Suppressor macrophage (primary cell): ENCODE data around the gene SPG21.
"Not testable (repeated sequence)": the region's sequence is repeated elsewhere in the genome, so short reads cannot be mapped to it uniquely, and the experiment has no call there.

Source experiments
- DNase-seq, 4 experiments: peaks; one replicate each; pipeline ENCODE4 v3.0.0-alpha.2; 2020 to 2022
- total RNA-seq, 17 experiments: gene quantifications; one replicate each; lab custom pipeline; 2026; ENCODE audit warnings: mixed read lengths in 6 of 17, inconsistent platforms in 3 of 17; lab: John Stamatoyannopoulos, UW

Gene SPG21
- 67.6 to 208 (median 152) reads per million in 17 experiments for total RNA-seq

GRCh38 chr15:64989416-64990167 is at the start of gene SPG21:
Gene SPG21, minus strand, starts transcription at chr15:64989914. Its CDS starts 6,345 bp downstream, at chr15:64983569.
- DNase-seq: peak; percentile 97 to 99 (median 98)

GRCh38 chr15:65038836-65039235 is 49.1 kb upstream of the SPG21 start:
- no peak for DNase-seq

- no peak for DNase-seq
Observed at GRCh38 chr15:65038428-65038827, 48.7 kb upstream of the SPG21 start.

- DNase-seq: no peak
Observed at GRCh38 chr15:65037309-65037708, 47.6 kb upstream of the SPG21 start.

- no peak for DNase-seq
Observed at GRCh38 chr15:65034719-65035118, 45.0 kb upstream of the SPG21 start.

GRCh38 chr15:65033659-65034269 is 44.0 kb upstream of the SPG21 start:
- peak; percentile 41 to 70 (median 62) for DNase-seq

GRCh38 chr15:65032801-65033537 is 43.3 kb upstream of the SPG21 start:
- peak; percentile 63 to 78 (median 72) for DNase-seq

GRCh38 chr15:65029736-65030208 is 40.1 kb upstream of the SPG21 start:
- no peak for DNase-seq

GRCh38 chr15:65028921-65029735 is 39.4 kb upstream of the SPG21 start, which contains the start of gene MTFMT:
Gene MTFMT, minus strand, starts transcription at chr15:65029639. Its CDS starts 26 bp downstream, at chr15:65029613.
- DNase-seq: peak; percentile 86 to 96 (median 94)

GRCh38 chr15:65028338-65028737 is 38.6 kb upstream of the SPG21 start:
- peak; percentile 8 to 27 (median 18) for DNase-seq

- DNase-seq: peak in 3 of 4 experiments; percentile 11 to 60 (median 48)
Observed at GRCh38 chr15:65027593-65027992, 37.9 kb upstream of the SPG21 start.

GRCh38 chr15:65026756-65027155 is 37.0 kb upstream of the SPG21 start:
- no peak for DNase-seq

GRCh38 chr15:65021488-65021887 is 31.8 kb upstream of the SPG21 start:
- no peak for DNase-seq

GRCh38 chr15:65020419-65020818 is 30.7 kb upstream of the SPG21 start:
- DNase-seq: no peak

GRCh38 chr15:65011198-65011597 is 21.5 kb upstream of the SPG21 start:
- DNase-seq: not testable (repeated sequence)

- peak in 3 of 4 experiments; percentile 48 to 61 (median 51) for DNase-seq
Observed at GRCh38 chr15:65008983-65009382, 19.3 kb upstream of the SPG21 start.

- no peak for DNase-seq
Observed at GRCh38 chr15:65006876-65007275, 17.2 kb upstream of the SPG21 start.

- DNase-seq: no peak
Observed at GRCh38 chr15:65004993-65005392, 15.3 kb upstream of the SPG21 start.

- DNase-seq: no peak
Observed at GRCh38 chr15:64997745-64998375, 8.1 kb upstream of the SPG21 start.

- DNase-seq: no peak
Observed at GRCh38 chr15:64997066-64997465, 7.4 kb upstream of the SPG21 start.

GRCh38 chr15:64993290-64993689 is 3.6 kb upstream of the SPG21 start:
- DNase-seq: peak in 2 of 4 experiments; percentile 12 to 42
